Measurements from ENCODE around the gene KPNA3.

Gene KPNA3

GRCh38 chr13:49792550-49793324 is at the start of gene KPNA3:
KPNA3 (minus strand) TSS chr13:49792682; CDS start chr13:49792506, 176 bp downstream.
- Mint-ChIP-seq H3K36me3 (peaks cover 6% of the 10 kb centered on the region), H3K27ac (peak within 1 kb of the TSS; percentile 97), H3K27me3 (peaks cover 5% of the 10 kb centered on the region), H3K4me1 (ENCODE audit: low read depth) (peaks cover 37% of the 10 kb centered on the region), H3K4me3 (peak within 1 kb of the TSS; percentile 98), H3K9me3 (ENCODE audit: low read depth) (no peaks in the 10 kb centered on the region)

- Mint-ChIP-seq H3K27me3 (no peaks in the 10 kb centered on the region), H3K36me3 (no peaks in the 10 kb centered on the region), H3K9me3 (ENCODE audit: low read depth) (no peaks in the 10 kb centered on the region), H3K4me3 (no peak overlapping the region), H3K27ac (no peak overlapping the region), H3K4me1 (ENCODE audit: low read depth) (no peaks in the 10 kb centered on the region)
These were observed 49.5 kb upstream of the KPNA3 start for GRCh38 chr13:49841964-49842363.

- no peak overlapping the region for H3K4me3 Mint-ChIP-seq
- H3K27me3 Mint-ChIP-seq, result no peaks in the 10 kb centered on the region
- no peak overlapping the region for H3K27ac Mint-ChIP-seq
- no peaks in the 10 kb centered on the region for H3K36me3 Mint-ChIP-seq
- no peaks in the 10 kb centered on the region for H3K4me1 Mint-ChIP-seq (ENCODE audit: low read depth)
- H3K9me3 Mint-ChIP-seq (ENCODE audit: low read depth), result no peaks in the 10 kb centered on the region
These were observed 48.2 kb upstream of the KPNA3 start for GRCh38 chr13:49840675-49841074.

GRCh38 chr13:49840266-49840665 is 47.8 kb upstream of the KPNA3 start:
- no peaks in the 10 kb centered on the region for H3K36me3 Mint-ChIP-seq
- no peaks in the 10 kb centered on the region for H3K9me3 Mint-ChIP-seq (ENCODE audit: low read depth)
- no peaks in the 10 kb centered on the region for H3K4me1 Mint-ChIP-seq (ENCODE audit: low read depth)
- H3K27ac Mint-ChIP-seq, result no peak overlapping the region
- H3K27me3 Mint-ChIP-seq, result no peaks in the 10 kb centered on the region
- H3K4me3 Mint-ChIP-seq, result no peak overlapping the region

- Mint-ChIP-seq H3K4me3 (no peak overlapping the region), H3K27ac (no peak overlapping the region), H3K27me3 (peaks cover 2% of the 10 kb centered on the region), H3K9me3 (ENCODE audit: low read depth) (no peaks in the 10 kb centered on the region), H3K36me3 (no peaks in the 10 kb centered on the region), H3K4me1 (ENCODE audit: low read depth) (no peaks in the 10 kb centered on the region)
These were observed 46.5 kb upstream of the KPNA3 start for GRCh38 chr13:49838989-49839388.

- Mint-ChIP-seq H3K36me3 (peaks cover 3% of the 10 kb centered on the region), H3K4me1 (ENCODE audit: low read depth) (peaks cover 4% of the 10 kb centered on the region), H3K27ac (no peak overlapping the region), H3K9me3 (ENCODE audit: low read depth) (no peaks in the 10 kb centered on the region), H3K27me3 (peaks cover 2% of the 10 kb centered on the region), H3K4me3 (no peak overlapping the region)
These were observed 44.0 kb upstream of the KPNA3 start for GRCh38 chr13:49836516-49836915.

- Mint-ChIP-seq H3K36me3 (peaks cover 8% of the 10 kb centered on the region), H3K9me3 (ENCODE audit: low read depth) (peaks cover 5% of the 10 kb centered on the region), H3K4me1 (ENCODE audit: low read depth) (peaks cover 8% of the 10 kb centered on the region), H3K27me3 (peaks cover 2% of the 10 kb centered on the region), H3K27ac (no peak overlapping the region), H3K4me3 (no peak overlapping the region)
These were observed 40.9 kb upstream of the KPNA3 start for GRCh38 chr13:49833402-49833801.

- peaks cover 5% of the 10 kb centered on the region for H3K9me3 Mint-ChIP-seq (ENCODE audit: low read depth)
- no peak overlapping the region for H3K27ac Mint-ChIP-seq
- H3K36me3 Mint-ChIP-seq, result peaks cover 8% of the 10 kb centered on the region
- H3K4me3 Mint-ChIP-seq, result no peak overlapping the region
- H3K4me1 Mint-ChIP-seq (ENCODE audit: low read depth), result peaks cover 8% of the 10 kb centered on the region
- H3K27me3 Mint-ChIP-seq, result peaks cover 2% of the 10 kb centered on the region
These were observed 39.0 kb upstream of the KPNA3 start for GRCh38 chr13:49831455-49831854.

GRCh38 chr13:49830721-49831120 is 38.2 kb upstream of the KPNA3 start:
- peaks cover 4% of the 10 kb centered on the region for H3K27me3 Mint-ChIP-seq
- H3K36me3 Mint-ChIP-seq, result peaks cover 8% of the 10 kb centered on the region
- H3K4me3 Mint-ChIP-seq, result no peak overlapping the region
- peaks cover 8% of the 10 kb centered on the region for H3K4me1 Mint-ChIP-seq (ENCODE audit: low read depth)
- H3K27ac Mint-ChIP-seq, result no peak overlapping the region
- peaks cover 5% of the 10 kb centered on the region for H3K9me3 Mint-ChIP-seq (ENCODE audit: low read depth)

- Mint-ChIP-seq H3K36me3 (peaks cover 10% of the 10 kb centered on the region), H3K27ac (no peak overlapping the region), H3K9me3 (ENCODE audit: low read depth) (peaks cover 5% of the 10 kb centered on the region), H3K4me3 (no peak overlapping the region), H3K27me3 (peaks cover 4% of the 10 kb centered on the region), H3K4me1 (ENCODE audit: low read depth) (peaks cover 8% of the 10 kb centered on the region)
These were observed 37.2 kb upstream of the KPNA3 start for GRCh38 chr13:49829715-49830114.

- Mint-ChIP-seq H3K36me3 (peaks cover 10% of the 10 kb centered on the region), H3K27me3 (peaks cover 1% of the 10 kb centered on the region), H3K27ac (no peak overlapping the region), H3K4me1 (ENCODE audit: low read depth) (peaks cover 8% of the 10 kb centered on the region), H3K4me3 (no peak overlapping the region), H3K9me3 (ENCODE audit: low read depth) (peaks cover 5% of the 10 kb centered on the region)
These were observed 36.0 kb upstream of the KPNA3 start for GRCh38 chr13:49828453-49828852.

GRCh38 chr13:49827891-49828290 is 35.4 kb upstream of the KPNA3 start:
- Mint-ChIP-seq H3K4me3 (no peak overlapping the region), H3K27ac (no peak overlapping the region), H3K36me3 (peaks cover 10% of the 10 kb centered on the region), H3K9me3 (ENCODE audit: low read depth) (peaks cover 5% of the 10 kb centered on the region), H3K27me3 (peaks cover 1% of the 10 kb centered on the region), H3K4me1 (ENCODE audit: low read depth) (peaks cover 8% of the 10 kb centered on the region)

- Mint-ChIP-seq H3K27me3 (peaks cover 1% of the 10 kb centered on the region), H3K36me3 (peaks cover 7% of the 10 kb centered on the region), H3K4me1 (ENCODE audit: low read depth) (peaks cover 7% of the 10 kb centered on the region), H3K27ac (no peak overlapping the region), H3K4me3 (no peak overlapping the region), H3K9me3 (ENCODE audit: low read depth) (peaks cover 5% of the 10 kb centered on the region)
These were observed 34.9 kb upstream of the KPNA3 start for GRCh38 chr13:49827336-49827735.

GRCh38 chr13:49821216-49822009 is 28.9 kb upstream of the KPNA3 start:
- H3K4me1 Mint-ChIP-seq (ENCODE audit: low read depth), result no peaks in the 10 kb centered on the region
- H3K4me3 Mint-ChIP-seq, result no peak overlapping the region
- H3K9me3 Mint-ChIP-seq (ENCODE audit: low read depth), result no peaks in the 10 kb centered on the region
- H3K36me3 Mint-ChIP-seq, result peaks cover 2% of the 10 kb centered on the region
- peaks cover 6% of the 10 kb centered on the region for H3K27me3 Mint-ChIP-seq
- no peak overlapping the region for H3K27ac Mint-ChIP-seq

- H3K27me3 Mint-ChIP-seq, result peaks cover 4% of the 10 kb centered on the region
- H3K4me1 Mint-ChIP-seq (ENCODE audit: low read depth), result no peaks in the 10 kb centered on the region
- H3K36me3 Mint-ChIP-seq, result peaks cover 2% of the 10 kb centered on the region
- H3K27ac Mint-ChIP-seq, result no peak overlapping the region
- H3K4me3 Mint-ChIP-seq, result no peak overlapping the region
- no peaks in the 10 kb centered on the region for H3K9me3 Mint-ChIP-seq (ENCODE audit: low read depth)
These were observed 28.2 kb upstream of the KPNA3 start for GRCh38 chr13:49820591-49821215.
